GM21825 (cell line): ENCODE data around the gene NME1.
"Not testable (repeated sequence)": the region's sequence is repeated elsewhere in the genome, so short reads cannot be mapped to it uniquely, and the experiment has no call there.

Experiments used
- ATAC-seq: cut with Tn5 transposase; IDR thresholded peaks from one replicate; pipeline ENCODE4 v1.9.1; 2021; ENCODE audit warnings: mild to moderate bottlenecking, moderate library complexity; ENCODE audit not compliant: unreplicated experiment

NME1 gene

GRCh38 chr17:51144266-51145022 is 8.9 kb upstream of the NME1 start:
- no peak for ATAC-seq

GRCh38 chr17:51147650-51148049 is 5.7 kb upstream of the NME1 start:
- ATAC-seq, result no peak

GRCh38 chr17:51149163-51149562 is 4.2 kb upstream of the NME1 start:
- ATAC-seq, result no peak

DNA sequence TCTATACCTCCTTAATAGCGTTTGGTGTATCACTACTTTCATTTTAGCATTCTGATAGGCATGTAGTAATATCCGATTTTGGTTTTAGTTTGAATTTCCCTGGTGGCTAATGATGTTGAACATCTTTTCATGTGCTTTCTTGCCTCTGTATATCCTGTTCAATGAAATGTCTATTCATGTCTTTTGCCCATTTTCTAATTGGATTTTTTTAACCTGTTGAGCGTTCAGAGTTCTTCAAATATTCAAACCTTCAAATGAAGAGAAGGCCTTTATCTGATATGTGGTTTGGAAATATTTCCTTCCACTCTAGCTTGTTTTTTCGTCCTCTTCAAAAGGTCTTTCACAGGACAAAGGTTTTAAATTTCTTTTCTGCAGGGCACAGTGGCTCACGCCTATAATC is 2.4 kb upstream of the NME1 start:
- no peak for ATAC-seq

GRCh38 chr17:51152766-51153209 is 571 bp upstream of the NME1 start:
- no peak for ATAC-seq

GRCh38 chr17:51154176-51154575 is 817 bp downstream of the NME1 start:
- ATAC-seq, result no peak

DNA sequence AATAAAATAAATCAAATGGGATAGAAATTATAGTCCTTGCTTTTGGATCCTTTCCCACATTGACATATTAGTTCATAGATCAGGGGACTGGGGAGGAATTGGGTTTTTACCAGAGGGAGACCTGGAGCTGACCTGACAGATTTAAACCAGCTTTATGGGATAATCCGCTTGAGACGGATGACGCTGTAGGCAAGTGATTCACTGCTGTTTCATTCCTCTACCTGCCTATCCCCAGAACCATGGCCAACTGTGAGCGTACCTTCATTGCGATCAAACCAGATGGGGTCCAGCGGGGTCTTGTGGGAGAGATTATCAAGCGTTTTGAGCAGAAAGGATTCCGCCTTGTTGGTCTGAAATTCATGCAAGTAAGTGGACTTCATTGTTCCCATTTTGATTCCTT is 2.1 kb downstream of the NME1 start:
- ATAC-seq, result no peak

DNA sequence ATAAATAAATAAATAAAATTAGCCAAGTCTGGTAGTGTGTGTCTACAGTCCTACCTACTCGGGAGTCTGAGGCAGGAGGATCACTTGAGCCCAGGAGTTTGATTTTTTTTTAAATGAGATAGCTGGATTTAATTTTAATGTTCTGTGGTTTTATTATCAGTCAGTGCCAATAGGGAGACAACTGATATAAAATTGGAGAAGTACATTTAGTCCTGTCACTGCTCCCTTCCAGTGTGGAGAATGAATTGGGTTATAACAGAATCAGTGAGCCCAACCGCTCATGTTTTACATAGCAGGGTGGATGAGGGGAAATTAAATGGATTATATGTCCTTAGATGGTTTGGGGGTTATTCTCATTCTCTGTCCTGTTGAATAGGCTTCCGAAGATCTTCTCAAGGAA is 6.2 kb downstream of the NME1 start:
- ATAC-seq, result no peak

DNA sequence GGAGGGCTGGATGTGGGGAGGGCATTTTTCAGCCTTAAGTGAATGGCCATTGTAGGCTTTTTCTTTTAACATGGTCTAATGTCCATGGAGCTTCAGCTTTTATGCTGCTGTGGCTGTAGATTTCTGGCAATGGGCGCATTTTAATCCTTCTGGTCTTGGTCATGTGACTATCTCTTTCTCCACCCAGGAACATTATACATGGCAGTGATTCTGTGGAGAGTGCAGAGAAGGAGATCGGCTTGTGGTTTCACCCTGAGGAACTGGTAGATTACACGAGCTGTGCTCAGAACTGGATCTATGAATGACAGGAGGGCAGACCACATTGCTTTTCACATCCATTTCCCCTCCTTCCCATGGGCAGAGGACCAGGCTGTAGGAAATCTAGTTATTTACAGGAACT is 8.2 kb downstream of the NME1 start:
- ATAC-seq, result no peak

- no peak for ATAC-seq
These were observed 11.7 kb downstream of the NME1 start for GRCh38 chr17:51164911-51165679.

- no peak for ATAC-seq
These were observed 12.4 kb downstream of the NME1 start for GRCh38 chr17:51165680-51166197.

DNA sequence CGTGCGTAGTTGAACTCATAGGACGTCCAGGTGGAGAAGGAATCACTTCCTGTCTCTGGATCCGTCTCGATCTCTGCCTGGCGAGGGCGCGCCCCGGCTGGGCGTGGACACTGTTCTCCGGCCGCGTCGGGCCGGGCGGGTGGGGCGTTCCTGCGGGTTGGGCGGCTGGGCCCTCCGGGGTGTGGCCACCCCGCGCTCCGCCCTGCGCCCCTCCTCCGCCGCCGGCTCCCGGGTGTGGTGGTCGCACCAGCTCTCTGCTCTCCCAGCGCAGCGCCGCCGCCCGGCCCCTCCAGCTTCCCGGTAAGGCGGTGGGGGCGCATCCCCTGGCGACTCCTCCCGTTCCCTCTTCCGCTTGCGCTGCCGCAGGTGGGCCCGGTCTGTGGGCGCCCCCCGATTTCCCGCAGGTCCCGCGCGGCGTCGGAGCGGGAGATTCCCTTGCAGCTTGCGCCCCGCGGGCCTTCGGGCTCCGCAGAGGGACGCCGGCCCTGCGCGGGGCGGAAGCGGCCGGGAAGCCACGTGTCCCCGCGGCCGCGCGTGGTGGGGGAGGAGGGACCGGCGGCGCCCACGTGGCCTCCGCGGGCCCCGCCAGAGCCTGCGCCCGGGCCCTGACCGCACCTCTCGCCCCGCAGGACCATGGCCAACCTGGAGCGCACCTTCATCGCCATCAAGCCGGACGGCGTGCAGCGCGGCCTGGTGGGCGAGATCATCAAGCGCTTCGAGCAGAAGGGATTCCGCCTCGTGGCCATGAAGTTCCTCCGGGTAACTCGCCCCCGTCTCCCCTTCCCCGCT is 13.0 kb downstream of the NME1 start, which contains the start of gene NME2:
Gene NME2 (plus strand): TSS at position 214 of the 789 bp plus-strand sequence. CDS start 420 bp downstream, at position 634.
- peak; percentile 86 for ATAC-seq

DNA sequence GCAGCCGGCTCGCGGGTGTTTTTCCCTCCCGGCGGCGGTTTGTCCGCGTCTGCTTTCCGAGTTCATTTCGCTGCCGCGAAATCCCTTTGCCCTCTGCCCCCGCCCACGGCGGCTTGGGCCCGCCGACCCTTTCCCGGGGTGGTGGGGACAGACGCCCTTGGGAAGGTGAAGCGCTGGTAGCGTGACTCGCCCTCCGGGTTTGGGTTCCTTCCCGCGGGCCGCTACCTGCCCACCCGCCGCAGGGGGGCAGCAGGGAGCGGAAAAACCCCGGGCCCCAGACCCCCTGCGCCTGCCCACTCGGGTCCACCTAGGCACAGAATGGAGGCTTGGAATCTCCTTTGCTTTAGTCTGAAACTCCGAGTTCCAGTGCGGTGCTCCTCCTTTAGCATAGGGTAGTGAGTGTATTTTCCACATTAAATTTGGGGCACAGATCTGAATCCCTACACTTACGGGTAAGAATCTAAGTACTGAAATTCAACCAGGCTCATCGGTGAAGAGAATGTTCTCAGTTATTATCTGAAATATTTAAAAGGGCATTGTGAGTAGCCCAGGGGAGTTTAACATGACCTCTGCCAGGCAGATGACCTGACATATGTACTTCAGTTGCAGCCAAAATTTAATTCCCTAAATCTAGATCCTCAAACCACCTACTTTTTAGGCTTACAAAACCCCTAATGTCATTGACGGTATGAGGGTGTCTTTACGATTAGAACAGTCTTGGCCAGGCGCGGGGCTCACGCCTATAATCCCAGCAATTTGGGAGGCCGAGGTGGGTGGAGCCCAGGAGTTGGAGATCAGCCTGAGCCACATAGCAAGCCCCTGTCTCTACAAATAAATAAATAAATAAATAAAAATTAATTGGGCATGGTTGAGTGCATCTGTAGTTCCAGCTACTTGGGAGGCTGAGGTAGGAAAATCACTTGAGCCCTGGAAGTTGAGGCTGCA is 13.9 kb downstream of the NME1 start:
- peak; percentile 38 for ATAC-seq

DNA sequence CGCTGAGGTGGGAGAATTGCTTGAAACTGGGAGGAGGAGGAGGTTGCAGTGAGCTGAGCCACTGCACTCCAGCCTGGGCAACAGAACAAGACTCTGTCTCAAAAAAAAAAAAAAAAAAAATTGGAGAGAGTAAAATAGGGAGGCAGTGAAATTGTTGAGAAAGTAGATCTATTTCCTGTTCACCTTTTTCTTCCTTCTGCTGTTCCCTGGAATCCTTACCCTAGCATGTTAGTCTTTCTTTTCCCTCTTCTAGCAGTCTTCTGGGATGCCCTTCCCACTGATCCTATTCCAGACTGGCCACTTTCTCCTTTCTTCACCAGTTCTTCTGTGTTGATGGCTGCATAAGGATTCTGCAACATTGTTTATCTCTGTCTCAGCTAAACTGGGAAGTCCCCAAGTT is 16.0 kb downstream of the NME1 start:
- no peak for ATAC-seq

DNA sequence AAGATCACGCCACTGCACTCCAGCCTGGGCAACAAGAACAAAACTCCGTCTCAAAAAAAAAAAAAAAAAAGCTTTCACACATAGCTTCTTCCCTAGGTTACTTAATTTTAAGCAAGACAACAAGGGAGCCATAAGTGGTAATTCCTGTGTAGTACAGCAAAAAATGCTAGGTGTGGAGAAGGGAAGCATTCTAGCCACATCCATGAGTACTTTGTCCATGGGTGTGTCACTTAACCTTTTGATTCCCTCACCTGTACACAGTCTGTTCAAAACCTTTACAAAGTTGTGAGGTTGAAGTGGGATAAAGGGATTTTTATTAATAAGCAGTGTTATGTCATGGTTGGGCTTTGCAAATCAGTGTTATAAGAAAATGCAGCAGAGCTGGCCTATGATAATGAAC is 17.4 kb downstream of the NME1 start:
- ATAC-seq, result no peak

DNA sequence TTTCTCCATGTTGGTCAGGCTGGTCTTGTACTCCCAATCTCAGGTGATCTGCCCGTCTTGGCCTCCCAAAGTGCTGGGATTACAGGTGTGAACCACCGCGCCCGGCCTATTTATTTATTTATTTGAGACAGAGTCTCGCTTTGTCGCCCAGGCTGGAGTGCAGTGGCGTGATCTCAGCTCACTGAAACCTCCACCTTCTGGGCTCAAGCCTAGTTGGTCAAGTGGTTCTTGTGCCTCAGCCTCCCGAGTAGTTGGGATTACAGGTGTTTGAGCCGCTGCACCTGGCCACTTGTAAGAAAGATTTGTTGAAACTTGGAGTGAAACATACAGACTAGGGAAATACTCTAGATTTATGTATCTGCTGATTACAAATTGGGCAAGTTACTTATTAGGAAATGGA is 18.7 kb downstream of the NME1 start:
- ATAC-seq, result not testable (repeated sequence)

DNA sequence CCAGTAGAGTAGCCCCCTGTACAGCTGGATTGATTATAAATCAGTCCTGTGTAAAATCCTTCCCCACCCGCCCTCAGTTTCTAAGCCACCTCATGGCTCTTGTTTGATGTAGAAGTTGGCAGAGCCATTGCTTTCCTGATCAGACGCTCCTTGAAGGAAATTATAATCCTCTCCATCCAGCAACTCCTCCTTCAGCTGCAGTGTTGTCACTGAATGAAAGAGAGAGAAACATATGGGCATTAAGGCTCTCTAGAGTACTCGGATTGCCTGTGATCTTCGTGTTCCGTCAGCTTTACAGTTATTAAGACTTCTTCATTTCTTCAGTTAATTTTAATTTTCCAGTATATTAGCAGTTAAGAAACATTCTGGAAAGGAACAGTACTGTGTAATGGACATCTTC is 27.1 kb downstream of the NME1 start:
- ATAC-seq, result no peak

GRCh38 chr17:51184124-51184523 is 30.8 kb downstream of the NME1 start:
- no peak for ATAC-seq

DNA sequence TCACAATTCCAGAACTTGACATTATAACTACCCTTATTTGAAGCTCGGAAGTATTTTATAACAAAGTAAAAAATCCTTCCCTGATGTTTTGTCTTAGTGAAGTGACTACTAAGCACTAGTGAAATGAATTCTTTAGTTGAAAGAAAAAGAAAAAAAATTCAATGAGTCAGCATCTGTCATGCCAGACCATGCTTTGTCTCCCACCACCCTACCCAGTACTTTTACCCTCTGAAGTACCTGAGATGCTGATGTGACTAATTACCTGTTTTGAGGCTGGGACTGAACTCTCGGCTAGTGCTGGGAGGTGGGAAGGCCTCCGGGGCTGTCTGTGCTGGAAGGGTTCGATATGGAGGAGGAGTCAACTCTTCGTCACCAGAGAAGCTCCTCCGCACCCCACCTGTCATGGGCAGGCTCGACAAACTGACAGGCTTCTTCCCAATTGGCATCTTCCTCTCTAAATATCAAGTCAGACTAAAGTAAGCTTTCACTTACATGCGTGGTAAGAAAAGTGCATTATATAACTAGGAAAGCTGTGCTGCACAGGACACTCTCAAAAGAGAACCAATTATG is 32.5 kb downstream of the NME1 start:
- ATAC-seq, result no peak
